ENCODE results near the gene DOK7.
"Not testable (repeated sequence)": the region's sequence is repeated elsewhere in the genome, so short reads cannot be mapped to it uniquely, and the experiment has no call there.

Gene DOK7

GRCh38 chr4:3511601-3512000, 48.5 kb downstream of the DOK7 start:
- DNase-seq, result not testable (repeated sequence)

DNA sequence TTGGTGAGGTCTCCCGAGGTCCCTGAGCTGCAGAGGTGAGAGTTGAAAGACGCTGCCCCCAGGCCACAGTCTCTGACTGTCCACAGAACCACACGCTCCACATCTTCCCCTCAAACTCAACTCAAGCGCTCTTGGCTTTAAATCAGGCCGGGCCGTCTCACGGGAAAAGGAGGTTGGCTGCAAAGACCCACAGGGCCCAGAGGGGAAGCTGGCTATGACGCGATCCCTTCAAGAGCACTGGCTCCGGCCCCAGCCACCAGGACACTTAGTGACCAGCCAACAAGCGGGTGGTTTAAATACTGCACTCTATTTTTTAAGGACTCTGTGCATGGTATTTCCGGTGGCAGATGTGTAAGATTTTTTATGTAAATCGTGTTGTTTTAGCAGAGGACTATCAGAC, 49.2 kb downstream of the DOK7 start:
- no peak for DNase-seq

DNA sequence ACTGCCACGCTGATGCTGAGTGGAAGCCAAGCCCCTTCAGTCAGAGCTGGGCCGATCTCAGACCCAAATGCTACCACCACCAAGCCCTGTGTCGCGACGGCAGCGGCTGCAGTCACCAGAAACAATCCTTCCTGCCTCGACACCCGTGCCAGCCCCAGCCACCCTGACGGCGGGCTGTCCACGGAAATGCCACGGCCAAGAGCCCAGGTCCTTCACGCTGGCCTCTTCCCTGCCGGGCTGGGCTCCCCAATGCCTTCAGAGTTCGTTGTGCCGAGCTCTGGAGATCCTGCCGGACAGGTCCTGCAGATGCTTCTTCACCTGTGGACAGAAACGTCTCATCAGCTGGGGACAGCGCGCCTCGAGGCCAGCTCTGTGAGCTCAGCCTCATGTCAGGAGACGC, 49.6 kb downstream of the DOK7 start:
- DNase-seq, result no peak

DNA sequence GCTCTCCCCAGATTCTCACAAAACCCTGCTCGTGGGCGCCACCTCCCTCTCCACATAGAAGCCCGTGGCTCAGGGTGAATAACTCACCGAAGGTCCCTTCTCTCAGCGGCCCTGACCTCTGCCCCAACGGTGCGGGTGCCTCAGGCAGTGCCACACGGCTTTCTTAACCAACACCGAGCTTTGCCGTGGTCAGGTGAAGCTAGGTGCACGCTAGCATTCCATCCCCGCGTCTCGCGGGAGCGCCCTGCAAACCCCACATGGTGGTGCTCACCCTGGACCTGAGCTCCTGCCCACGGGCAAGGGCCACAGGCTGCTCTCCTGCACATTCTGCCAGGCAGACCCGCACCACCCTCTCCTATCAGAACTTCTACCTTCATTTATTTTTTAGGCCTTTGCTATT, 50.7 kb downstream of the DOK7 start:
- no peak for DNase-seq

DNA sequence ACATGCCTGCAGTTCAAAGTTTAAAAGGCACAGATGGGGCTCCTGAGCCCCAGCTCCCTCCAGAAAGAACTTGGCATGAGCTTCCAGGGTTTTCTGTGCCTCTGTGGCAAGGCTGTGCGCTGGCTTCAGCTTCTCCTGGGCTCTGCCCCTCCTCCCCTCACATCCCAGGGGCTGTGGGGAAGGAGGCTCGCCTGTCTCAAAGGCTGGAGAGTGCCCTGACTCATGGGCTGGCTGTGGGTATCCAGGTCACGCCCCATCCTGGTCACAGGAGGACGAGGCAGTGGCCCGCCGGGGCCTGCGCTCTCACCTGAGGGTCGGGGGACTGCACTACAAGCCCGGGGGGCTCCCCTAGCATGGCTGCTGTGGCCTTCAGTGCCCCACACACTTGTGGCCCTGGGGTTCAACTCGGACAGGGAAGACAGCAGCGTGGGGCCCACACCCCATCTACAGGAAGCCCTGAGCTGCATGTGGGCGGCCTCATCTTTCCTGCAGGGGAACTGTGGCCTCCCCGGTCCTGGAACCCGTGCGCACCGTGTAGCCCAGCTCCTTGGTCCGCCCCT, 51.2 kb downstream of the DOK7 start:
- no peak for DNase-seq

- no peak for DNase-seq
Observed at GRCh38 chr4:3514806-3515501, 51.8 kb downstream of the DOK7 start.

DNA sequence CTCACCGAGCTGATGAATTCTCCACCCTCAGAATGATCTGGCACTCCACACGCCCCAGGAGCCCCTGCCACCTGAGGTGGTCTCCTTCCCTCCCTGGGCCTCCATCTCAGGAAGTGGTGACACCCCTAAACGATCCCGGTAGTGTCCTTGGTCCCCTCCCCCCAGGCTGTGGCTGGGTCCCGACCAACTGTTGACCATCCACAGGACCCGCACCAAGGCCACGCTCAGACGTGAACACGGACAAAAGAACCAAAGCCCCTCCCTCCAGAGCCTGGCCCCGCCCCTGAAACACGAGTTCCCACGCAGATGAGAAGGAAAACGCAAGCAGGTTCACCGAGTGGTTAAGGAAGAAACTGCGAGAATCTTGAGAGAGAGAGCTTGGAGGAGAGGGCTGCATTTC, 52.5 kb downstream of the DOK7 start:
- DNase-seq, result no peak

- no peak for DNase-seq
Observed at GRCh38 chr4:3516061-3516835, 53.1 kb downstream of the DOK7 start.

DNA sequence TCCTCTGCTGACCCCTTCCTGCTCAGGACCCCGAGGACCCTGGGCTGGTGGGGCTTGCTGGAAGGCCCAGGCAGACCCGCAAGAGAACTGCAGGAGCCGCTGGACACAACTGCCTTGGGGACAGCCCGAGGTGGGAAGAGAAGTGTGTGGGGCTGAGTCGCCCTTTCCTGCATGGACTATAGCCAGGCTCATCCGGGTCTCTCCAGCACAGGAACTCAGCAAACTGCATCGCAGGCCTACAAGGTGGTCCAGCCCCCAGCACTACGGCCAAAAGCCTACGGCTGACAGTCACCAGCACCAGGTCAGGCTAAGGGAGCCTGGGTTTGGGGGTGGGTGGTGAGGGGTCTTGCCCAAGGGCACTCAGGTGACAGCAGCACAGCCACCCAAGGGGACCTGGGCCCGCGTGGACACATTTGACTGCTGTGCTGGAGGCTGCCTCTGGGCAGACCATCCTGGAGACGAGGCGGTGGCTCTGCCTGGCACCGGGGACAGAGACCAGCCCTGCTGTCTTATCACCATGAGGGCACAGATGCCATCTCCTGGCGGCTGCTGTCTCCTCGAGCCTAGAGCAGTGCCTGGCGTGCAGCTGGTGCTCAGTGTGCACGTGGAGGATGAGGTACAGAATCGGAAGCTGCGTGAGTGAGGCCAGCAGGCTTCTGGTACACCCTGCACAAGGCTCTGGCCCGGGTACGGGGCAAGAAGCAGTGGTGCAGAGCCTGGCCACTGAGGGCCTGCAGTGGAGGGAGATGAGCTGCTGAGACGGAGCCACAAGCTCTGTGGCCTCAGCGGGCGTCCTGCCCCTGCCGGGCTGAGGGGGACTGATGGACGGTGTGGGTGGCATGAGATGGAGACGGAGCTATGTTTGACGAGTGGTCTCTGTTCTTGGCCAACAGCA, 54.0 kb downstream of the DOK7 start:
- DNase-seq, result no peak

DNA sequence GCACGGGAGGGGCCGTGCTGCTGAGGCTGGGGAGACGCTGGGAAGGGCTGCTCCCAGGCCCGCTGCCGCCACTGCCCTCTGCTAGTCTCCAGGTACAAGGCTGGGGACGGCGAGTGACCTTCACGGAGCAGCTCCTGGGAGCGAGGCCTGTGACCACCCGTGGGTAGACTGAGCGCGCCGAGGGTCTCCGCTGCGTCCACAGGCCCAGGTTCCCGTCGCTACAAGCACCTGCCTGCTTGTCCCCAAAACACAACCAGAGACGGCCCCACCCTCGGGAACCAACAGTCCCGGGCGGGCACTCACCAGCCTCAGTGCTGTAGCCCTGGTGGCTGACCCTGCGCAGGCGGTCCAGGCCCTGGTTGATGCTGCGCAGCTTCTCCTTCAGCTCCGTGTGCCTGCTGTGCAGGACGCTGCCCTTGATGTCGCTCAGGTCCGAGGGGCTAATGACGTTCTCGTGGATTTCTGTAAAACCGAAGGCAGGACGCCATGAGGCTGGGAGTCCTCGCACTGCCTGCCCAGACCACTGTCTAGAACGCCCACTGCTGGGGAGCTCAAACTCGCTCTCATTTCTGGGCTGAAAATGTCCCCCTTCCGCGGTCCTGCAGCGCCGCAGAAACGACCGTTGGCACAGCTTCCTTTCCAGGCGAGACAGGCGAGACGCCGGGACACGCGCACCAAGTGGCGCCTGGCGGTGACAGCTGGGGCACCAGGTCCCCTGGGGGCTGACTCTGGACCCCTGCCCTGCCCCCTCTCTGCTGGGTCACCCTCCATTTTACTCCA, 54.8 kb downstream of the DOK7 start:
- no peak for DNase-seq

DNA sequence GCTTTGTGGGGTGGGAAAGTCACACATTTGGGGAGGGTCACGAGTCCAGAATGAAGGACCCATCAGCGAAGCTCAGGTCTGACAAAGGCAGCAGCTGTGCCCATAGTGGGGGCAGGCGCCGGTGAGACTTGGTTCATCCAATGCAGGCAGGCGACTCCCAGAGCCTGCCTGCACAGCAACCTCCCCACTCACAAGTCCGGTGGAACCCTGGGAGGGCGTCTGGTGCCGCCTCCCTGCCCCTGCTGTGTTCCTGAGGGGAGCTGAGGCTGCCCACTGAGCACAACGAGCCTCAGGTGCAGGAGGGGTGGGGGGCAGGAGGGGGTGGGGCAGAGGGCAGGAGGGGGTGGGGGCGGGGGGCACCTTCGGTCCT, 55.4 kb downstream of the DOK7 start:
- no peak for DNase-seq

GRCh38 chr4:3518941-3519340, 55.8 kb downstream of the DOK7 start:
- no peak for DNase-seq

DNA sequence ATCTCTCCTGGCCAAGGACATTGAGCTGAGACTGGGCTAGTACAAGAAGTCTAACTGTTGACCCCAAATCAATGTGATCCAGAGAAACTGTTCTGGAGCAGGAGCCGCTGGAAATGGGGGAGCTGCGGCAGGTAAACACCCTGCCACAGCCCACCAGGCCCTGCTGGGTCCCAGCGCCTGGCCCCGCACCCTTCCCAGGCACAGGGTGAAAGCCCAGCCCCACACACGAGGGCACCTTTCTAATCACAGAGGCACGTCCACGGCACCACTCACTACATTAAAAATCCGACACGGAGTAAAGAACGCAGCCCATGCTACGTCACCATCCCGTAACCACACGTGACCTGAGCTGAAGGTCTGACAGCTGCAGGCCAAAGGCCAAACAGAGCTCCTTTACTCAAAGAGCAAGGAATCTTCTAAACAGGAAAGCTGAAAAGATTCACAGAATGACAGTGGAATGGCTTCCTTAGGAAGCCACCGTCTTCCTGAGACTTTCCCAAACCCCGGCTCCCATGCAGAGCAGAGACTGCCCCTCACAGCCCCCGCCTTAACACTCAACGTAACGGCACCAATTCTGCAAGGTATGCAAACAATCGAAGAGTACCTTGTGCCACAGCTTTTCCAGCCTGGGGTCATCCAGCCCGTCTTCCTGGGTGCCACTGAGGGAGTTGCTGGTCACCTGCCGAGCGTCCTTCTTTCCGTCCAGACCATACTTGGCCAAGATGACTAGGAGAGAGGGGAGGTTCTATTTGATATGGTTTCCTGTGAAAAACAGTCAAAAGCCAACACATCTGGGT, 56.6 kb downstream of the DOK7 start:
- DNase-seq, result no peak

DNA sequence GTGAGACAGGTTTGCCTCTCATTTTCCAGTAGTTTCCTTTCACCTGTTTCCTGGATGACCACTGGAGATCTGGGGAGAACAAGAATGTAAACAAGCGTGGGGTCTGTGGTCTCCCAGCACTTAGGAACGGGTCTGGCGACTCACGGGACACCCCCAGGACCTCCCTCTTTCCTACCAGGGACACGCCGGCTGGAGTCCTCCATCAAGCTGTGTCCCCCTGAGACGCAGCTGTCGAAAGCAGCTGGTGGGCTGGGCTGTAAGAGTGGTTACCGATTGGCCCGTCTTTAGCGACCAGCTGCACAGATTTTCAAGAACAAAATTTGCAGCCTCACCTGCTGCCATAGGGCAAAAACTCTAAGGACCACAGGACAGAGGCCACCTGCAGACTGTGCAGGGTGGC, 57.2 kb downstream of the DOK7 start:
- DNase-seq, result no peak

- DNase-seq, result no peak
Observed at GRCh38 chr4:3520796-3521600, 57.9 kb downstream of the DOK7 start.

DNA sequence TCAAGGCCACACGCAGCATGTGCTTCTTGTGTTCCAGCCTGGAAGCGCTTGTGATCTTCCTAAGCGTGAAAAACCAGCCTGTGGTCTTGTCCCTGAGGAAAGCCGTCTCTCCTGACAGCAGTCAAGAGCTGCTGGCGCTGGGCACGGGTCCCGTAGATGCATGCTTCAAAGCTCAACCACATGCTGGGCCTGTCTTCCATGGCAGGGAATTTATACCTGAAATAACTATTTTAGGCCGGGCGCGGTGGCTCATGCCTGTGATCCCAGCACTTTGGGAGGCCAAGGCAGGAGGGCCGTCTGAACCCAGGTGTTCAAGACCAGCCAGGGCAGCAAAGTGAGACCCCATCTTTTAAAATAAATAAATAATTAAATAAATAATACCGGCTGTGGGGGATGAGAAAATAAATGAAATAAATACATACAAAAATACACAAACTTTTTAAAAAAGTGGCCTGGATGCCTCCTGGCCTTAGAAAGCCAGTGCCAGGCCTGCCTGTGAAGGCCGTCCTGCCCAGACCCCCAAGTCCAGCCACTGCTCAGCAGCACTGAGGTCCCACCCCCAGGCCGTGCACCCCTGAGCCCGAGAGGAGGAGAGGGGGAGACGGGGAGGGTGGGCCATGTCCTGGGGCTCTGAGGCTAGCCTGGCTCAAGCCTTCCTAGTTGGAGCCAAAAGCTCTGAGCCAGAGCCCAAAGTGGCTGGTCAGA, 58.7 kb downstream of the DOK7 start:
- no peak for DNase-seq

DNA sequence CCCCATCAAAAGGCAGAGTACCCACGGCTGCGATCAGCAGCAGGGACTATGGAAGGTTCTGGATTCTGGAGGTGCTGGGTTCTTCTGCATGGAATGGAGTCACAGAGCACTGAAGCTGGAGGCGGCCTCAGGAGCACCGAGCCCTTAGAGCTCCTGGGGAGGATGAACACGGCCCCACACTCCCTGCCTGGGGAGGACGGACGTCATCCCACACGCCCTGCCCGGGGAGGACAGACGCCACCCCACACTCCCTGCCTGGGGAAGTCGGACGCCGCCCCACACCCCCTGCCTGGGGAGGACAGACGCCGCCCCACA, 59.2 kb downstream of the DOK7 start:
- DNase-seq, result no peak

- DNase-seq, result no peak
Observed at GRCh38 chr4:3522651-3523050, 59.5 kb downstream of the DOK7 start.

DNA sequence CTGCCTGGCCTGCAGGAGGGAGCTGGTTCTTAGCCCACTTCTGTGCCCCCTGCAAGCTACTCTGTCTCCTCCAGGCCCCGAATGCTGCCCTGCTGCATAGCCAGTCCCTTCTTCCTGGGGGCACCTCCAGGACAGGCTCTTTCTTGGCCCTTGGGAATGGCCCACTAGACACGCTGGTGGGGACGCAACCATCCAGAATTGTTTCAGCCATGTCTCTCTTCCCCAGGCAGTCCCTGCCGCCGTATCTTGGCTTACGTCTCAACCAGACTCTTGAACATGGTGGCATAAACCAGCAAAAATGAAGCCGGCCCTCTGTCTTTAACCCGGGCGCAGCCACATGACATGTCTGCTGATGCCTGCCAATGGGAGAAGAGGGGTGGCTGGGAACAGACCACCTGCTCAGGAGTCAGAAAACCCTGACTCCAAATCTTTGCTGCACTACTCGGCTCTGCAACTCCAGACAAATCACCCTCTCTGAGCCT, 60.1 kb downstream of the DOK7 start:
- DNase-seq, result no peak

- DNase-seq, result no peak
Observed at GRCh38 chr4:3523628-3524221, 60.6 kb downstream of the DOK7 start.

Data from SIG-M5 (cell line).